ENCODE data around the gene TATDN2. TPM values are rescaled to one million over a fixed set of nuclear protein-coding genes. Genes with fewer than 3 reads are reported as not detected.

The TATDN2 gene
- total and polyA plus RNA-seq, 9 of the 15 experiments (the other 6 are each of a cell fraction or from before 2014, with no cell fraction given), result 5.2 to 44.7 (median 25.8) TPM

DNA sequence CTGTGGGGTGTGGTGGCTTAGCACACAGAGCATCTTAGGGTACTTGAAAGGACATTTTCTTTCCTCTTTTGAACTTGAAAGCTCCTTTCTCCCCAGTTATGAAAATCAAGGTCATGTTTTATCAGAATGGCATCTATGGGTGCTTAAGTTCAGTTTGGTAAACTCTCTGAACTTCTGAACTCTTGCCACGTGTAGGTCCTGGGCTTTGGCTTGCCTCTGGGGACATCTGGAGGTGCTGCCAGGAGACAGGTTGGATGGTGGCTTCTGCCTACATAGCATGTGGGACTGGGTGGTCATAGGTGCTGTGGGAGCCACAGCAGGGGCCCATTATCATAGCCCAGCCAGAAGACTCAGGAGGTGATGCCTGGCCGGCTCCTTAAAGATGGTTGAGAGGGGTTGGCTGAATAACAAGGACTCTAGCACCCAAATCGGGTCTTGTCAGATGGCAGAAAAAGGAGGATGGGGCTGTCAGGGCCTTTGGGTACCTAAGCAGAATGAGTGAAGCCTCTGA lies 28.9 kb downstream of the TATDN2 start:
- peaks cover 87% of the 10 kb centered on the region for H3K36me3 ChIP-seq (ENCODE audit: control insufficient read depth, insufficient read depth, low read length)
- no peak overlapping the region for H2AFZ ChIP-seq (ENCODE audit: low read depth, low read length)
- H3K9me3 ChIP-seq (replicated peaks; ENCODE audit: control insufficient read depth, insufficient read depth, low read depth, low read length), result no peaks in the 10 kb centered on the region
- peaks cover 7 to 29% of the 10 kb centered on the region in 2 experiments; a peak in 3 of 5 replicates for H3K4me1 ChIP-seq (replicated peaks in 1 of 2; ENCODE audit: control insufficient read depth in 2 of 2, insufficient read depth in 2 of 2, low read length in 2 of 2)
- in situ Hi-C loops (cut with MboI), result no loop called here
- ChIA-PET POLR2A (interaction anchor here (1.0 to 1.1 kb wide), 2 partner anchors 9 to 11 kb away, joined by 3 to 4 read pairs; no protein-coding TSS in a partner anchor), CTCF (ENCODE audit: low intra/inter-chr PET ratio) (no interaction called here)
- no peak for FAIRE-seq
- no peak overlapping the region for H3K4me2 ChIP-seq (ENCODE audit: insufficient read depth, low read length)
- no peak overlapping the region for H3K27ac ChIP-seq (ENCODE audit: extremely low read depth, low read depth, low read length)
- no peak for ATAC-seq
- no peak overlapping the region for H3K9ac ChIP-seq (ENCODE audit: insufficient read depth in 1 of 2, low read depth in 2 of 2, low read length in 2 of 2)
- 54% methylated on average over 3 of the region's 3 CpGs for whole genome bisulfite sequencing (ENCODE audit: insufficient coverage, low coverage, missing lambda C conversion rate)
- H4K20me1 ChIP-seq (replicated peaks; ENCODE audit: control insufficient read depth, insufficient read depth, low read length), result no peaks in the 10 kb centered on the region; the same call in none of the 2 replicates
- H3K4me3 ChIP-seq, result no peak overlapping the region
- intact Hi-C loops (cut with micrococcal nuclease), result no loop called here
- H3K79me2 ChIP-seq (ENCODE audit: control insufficient read depth, insufficient read depth, low read length), result peaks cover 33% of the 10 kb centered on the region
- H3K27me3 ChIP-seq (ENCODE audit: control insufficient read depth in 2 of 2, insufficient read depth in 2 of 2, low read length in 2 of 2), result no peaks in the 10 kb centered on the region
- no peaks in the 10 kb centered on the region for H3K9me1 ChIP-seq (ENCODE audit: control insufficient read depth, insufficient read depth, low read length)
- DNase-seq (ENCODE audit: extremely low read depth in 1 of 4, low spot score in 3 of 4), result no peak
- BruUV-seq (replicated peaks), result no TSS peak
- TF ChIP-seq, protein P1, sequence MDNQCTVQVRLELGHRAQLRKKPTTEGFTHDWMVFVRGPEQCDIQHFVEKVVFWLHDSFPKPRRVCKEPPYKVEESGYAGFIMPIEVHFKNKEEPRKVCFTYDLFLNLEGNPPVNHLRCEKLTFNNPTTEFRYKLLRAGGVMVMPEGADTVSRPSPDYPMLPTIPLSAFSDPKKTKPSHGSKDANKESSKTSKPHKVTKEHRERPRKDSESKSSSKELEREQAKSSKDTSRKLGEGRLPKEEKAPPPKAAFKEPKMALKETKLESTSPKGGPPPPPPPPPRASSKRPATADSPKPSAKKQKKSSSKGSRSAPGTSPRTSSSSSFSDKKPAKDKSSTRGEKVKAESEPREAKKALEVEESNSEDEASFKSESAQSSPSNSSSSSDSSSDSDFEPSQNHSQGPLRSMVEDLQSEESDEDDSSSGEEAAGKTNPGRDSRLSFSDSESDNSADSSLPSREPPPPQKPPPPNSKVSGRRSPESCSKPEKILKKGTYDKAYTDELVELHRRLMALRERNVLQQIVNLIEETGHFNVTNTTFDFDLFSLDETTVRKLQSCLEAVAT (IDR thresholded peaks at IDR 0.05), result no peak
- TF ChIP-seq ZFP1 (CRISPR knock-in tag; IDR thresholded peaks at IDR 0.05), result no peak
- TF ChIP-seq ZKSCAN3 (CRISPR knock-in tag; IDR thresholded peaks at IDR 0.05), result no peak
- TF ChIP-seq STAG1 (CRISPR knock-in tag; IDR thresholded peaks at IDR 0.05; ENCODE audit: borderline replicate concordance), result no peak
- TF ChIP-seq ARID3B (CRISPR knock-in tag; IDR thresholded peaks at IDR 0.05; ENCODE audit: borderline replicate concordance), result no peak
- TF ChIP-seq, protein P2, sequence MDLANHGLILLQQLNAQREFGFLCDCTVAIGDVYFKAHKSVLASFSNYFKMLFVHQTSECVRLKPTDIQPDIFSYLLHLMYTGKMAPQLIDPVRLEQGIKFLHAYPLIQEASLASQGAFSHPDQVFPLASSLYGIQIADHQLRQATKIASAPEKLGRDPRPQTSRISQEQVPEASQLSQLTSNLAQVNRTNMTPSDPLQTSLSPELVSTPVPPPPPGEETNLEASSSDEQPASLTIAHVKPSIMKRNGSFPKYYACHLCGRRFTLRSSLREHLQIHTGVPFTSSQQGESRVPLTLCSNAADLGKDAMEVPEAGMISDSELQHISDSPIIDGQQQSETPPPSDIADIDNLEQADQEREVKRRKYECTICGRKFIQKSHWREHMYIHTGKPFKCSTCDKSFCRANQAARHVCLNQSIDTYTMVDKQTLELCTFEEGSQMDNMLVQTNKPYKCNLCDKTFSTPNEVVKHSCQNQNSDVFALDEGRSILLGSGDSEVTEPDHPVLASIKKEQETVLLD (IDR thresholded peaks at IDR 0.05), result no peak
- TF ChIP-seq, protein P3, sequence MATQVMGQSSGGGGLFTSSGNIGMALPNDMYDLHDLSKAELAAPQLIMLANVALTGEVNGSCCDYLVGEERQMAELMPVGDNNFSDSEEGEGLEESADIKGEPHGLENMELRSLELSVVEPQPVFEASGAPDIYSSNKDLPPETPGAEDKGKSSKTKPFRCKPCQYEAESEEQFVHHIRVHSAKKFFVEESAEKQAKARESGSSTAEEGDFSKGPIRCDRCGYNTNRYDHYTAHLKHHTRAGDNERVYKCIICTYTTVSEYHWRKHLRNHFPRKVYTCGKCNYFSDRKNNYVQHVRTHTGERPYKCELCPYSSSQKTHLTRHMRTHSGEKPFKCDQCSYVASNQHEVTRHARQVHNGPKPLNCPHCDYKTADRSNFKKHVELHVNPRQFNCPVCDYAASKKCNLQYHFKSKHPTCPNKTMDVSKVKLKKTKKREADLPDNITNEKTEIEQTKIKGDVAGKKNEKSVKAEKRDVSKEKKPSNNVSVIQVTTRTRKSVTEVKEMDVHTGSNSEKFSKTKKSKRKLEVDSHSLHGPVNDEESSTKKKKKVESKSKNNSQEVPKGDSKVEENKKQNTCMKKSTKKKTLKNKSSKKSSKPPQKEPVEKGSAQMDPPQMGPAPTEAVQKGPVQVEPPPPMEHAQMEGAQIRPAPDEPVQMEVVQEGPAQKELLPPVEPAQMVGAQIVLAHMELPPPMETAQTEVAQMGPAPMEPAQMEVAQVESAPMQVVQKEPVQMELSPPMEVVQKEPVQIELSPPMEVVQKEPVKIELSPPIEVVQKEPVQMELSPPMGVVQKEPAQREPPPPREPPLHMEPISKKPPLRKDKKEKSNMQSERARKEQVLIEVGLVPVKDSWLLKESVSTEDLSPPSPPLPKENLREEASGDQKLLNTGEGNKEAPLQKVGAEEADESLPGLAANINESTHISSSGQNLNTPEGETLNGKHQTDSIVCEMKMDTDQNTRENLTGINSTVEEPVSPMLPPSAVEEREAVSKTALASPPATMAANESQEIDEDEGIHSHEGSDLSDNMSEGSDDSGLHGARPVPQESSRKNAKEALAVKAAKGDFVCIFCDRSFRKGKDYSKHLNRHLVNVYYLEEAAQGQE (IDR thresholded peaks at IDR 0.05; ENCODE audit: borderline replicate concordance), result no peak
- TF ChIP-seq, protein P3 (CRISPR knock-in tag; IDR thresholded peaks at IDR 0.05; ENCODE audit: low read depth), result no peak
- no peak for TF ChIP-seq RAD21 (CRISPR knock-in tag; conservative IDR thresholded peaks at IDR 0.05 in 1 of 2, IDR thresholded peaks at IDR 0.05 in 1 of 2)

All from K562 (cell line).